H1 (cell line): ENCODE results near the gene FASTK. TPM values are rescaled to one million over a fixed set of nuclear protein-coding genes. Genes with fewer than 3 reads are reported as not detected.

Source experiments
- CTCF ChIA-PET: fragments of 300-600 bp; sonication (Branson Sonifier 250); formaldehyde crosslinking; loops from one replicate; lab custom pipeline; 2021; ENCODE audit not compliant: partially characterized antibody; lab: Charles Lee
- POLR2A ChIA-PET: fragments of 300-600 bp; sonication (Branson Sonifier 250); formaldehyde crosslinking; loops from one replicate; lab custom pipeline; 2021; ENCODE audit warnings: inconsistent platforms; ENCODE audit not compliant: partially characterized antibody; lab: Charles Lee
- DNase-seq, 2 experiments: peaks; one replicate each; pipeline versions ENCODE4 v3.0.0 to v3.0.0-alpha.2; 2010 to 2022; ENCODE audit warnings: low spot score in 2 of 2, low read depth in 1 of 2, mixed read lengths in 1 of 2
- FAIRE-seq: peaks from 2 replicates; lab custom pipeline; 2011; peaks lifted over from hg19 to GRCh38; lab: Jason Lieb, UNC
- H2AFZ ChIP-seq: 2 replicates; pipeline ENCODE4 v1.8.1; 2012; ENCODE audit warnings: low read length, inconsistent platforms
- H2AK5ac ChIP-seq: 2 replicates; pipeline ENCODE4 v1.6.1; 2013; ENCODE audit warnings: low read depth, low read length
- H2BK120ac ChIP-seq: replicated peaks from 2 replicates; pipeline ENCODE3; 2013; ENCODE audit warnings: low read depth, low read length, inconsistent platforms
- H2BK12ac ChIP-seq: 2 replicates; pipeline ENCODE4 v1.6.1; 2013; ENCODE audit warnings: low read depth, low read length
- H2BK15ac ChIP-seq: 2 replicates; pipeline ENCODE4 v1.6.1; 2013; ENCODE audit warnings: low read length
- H2BK20ac ChIP-seq: 2 replicates; pipeline ENCODE4 v1.6.1; 2013; ENCODE audit warnings: low read length
- H2BK5ac ChIP-seq: 2 replicates; pipeline ENCODE4 v1.6.1; 2013; ENCODE audit warnings: low read depth, low read length
- H3K14ac ChIP-seq: 2 replicates; pipeline ENCODE4 v1.6.1; 2013; ENCODE audit warnings: inconsistent platforms; ENCODE audit not compliant: insufficient read length
- H3K18ac ChIP-seq: 2 replicates; pipeline ENCODE4 v1.6.1; 2013; ENCODE audit warnings: low read length; ENCODE audit errors: extremely low read depth
- H3K23ac ChIP-seq: 2 replicates; pipeline ENCODE4 v1.6.1; 2013; ENCODE audit warnings: inconsistent platforms; ENCODE audit not compliant: insufficient read length
- H3K23me2 ChIP-seq: 2 replicates; pipeline ENCODE4 v1.6.1; 2013; ENCODE audit warnings: low read depth, low read length
- H3K27ac ChIP-seq: 2 replicates; pipeline ENCODE4 v1.6.1; 2011; ENCODE audit warnings: low read depth, low read length, inconsistent platforms
- H3K27me3 ChIP-seq, 4 experiments: replicated peaks in 1 of 4; 1 replicate in 1 of 4; 2 replicates in 3 of 4; pipeline versions ENCODE4 v1.6.1 to v1.8.1; 2011 to 2013; ENCODE audit warnings: low read length in 3 of 4, mild to moderate bottlenecking in 3 of 4, inconsistent platforms in 2 of 4, mixed read lengths in 2 of 4, moderate library complexity in 1 of 4; ENCODE audit not compliant: control insufficient read depth in 3 of 4, insufficient read depth in 3 of 4; ENCODE audit errors: extremely low read depth in 1 of 4
- H3K36me3 ChIP-seq, 4 experiments: 2 replicates each; pipeline versions ENCODE4 v1.6.1 to v1.8.1; 2011 to 2013; ENCODE audit warnings: mild to moderate bottlenecking in 4 of 4, low read length in 3 of 4, moderate library complexity in 2 of 4, control low read depth in 1 of 4, inconsistent platforms in 1 of 4; ENCODE audit not compliant: insufficient read depth in 4 of 4, control insufficient read depth in 2 of 4
- H3K4ac ChIP-seq: replicated peaks from 2 replicates; pipeline ENCODE3; 2013; ENCODE audit warnings: low read length, low read depth, mixed read lengths, inconsistent platforms; ENCODE audit not compliant: insufficient read length
- H3K4me1 ChIP-seq, 4 experiments: replicated peaks in 1 of 4; 1 replicate in 1 of 4; 2 replicates in 3 of 4; pipeline versions ENCODE4 v1.6.1 to v1.8.1; 2011 to 2013; ENCODE audit warnings: low read length in 3 of 4, inconsistent platforms in 2 of 4, mixed read lengths in 1 of 4; ENCODE audit not compliant: insufficient read depth in 4 of 4, control insufficient read depth in 3 of 4
- H3K4me2 ChIP-seq, 2 experiments: 2 replicates each; pipeline versions ENCODE4 v1.6.1 to v1.8.1; 2011 to 2013; ENCODE audit warnings: low read depth in 2 of 2, low read length in 2 of 2, control low read depth in 1 of 2, inconsistent platforms in 1 of 2, mild to moderate bottlenecking in 1 of 2; ENCODE audit not compliant: insufficient read depth in 1 of 2
- H3K4me3 ChIP-seq, 4 experiments: fragments of 200-600, 300-600 bp in 1 of 4; sonication (generic), shearing (Covaris generic), sonication (Bioruptor Twin) in 1 of 4; 2 replicates each; pipeline versions ENCODE4 v1.5.1 to v1.8.1; 2011 to 2016; ENCODE audit warnings: low read length in 4 of 4, low read depth in 3 of 4, control low read depth in 2 of 4, inconsistent platforms in 2 of 4, mild to moderate bottlenecking in 2 of 4, mixed read lengths in 1 of 4, moderate library complexity in 1 of 4; ENCODE audit not compliant: insufficient read depth in 2 of 4; ENCODE audit errors: extremely low read depth in 1 of 4
- H3K56ac ChIP-seq: replicated peaks from 2 replicates; pipeline ENCODE3; 2013; ENCODE audit warnings: low read depth, mild to moderate bottlenecking, mixed read lengths, low read length, inconsistent platforms; ENCODE audit not compliant: insufficient read length
- H3K79me1 ChIP-seq: 2 replicates; pipeline ENCODE4 v1.6.1; 2013; ENCODE audit warnings: low read depth, low read length, control low read depth
- H3K79me2 ChIP-seq, 2 experiments: 2 replicates each; pipeline versions ENCODE4 v1.6.1 to v1.8.1; 2012 to 2013; ENCODE audit warnings: low read length in 2 of 2, mild to moderate bottlenecking in 2 of 2, inconsistent platforms in 1 of 2; ENCODE audit not compliant: insufficient read depth in 2 of 2, control insufficient read depth in 1 of 2
- H3K9ac ChIP-seq, 4 experiments: replicated peaks in 1 of 4; 1 replicate in 1 of 4; 2 replicates in 3 of 4; pipeline versions ENCODE4 v1.6.1 to v1.8.1; 2011 to 2013; ENCODE audit warnings: low read depth in 3 of 4, low read length in 3 of 4, control low read depth in 2 of 4, mild to moderate bottlenecking in 2 of 4, moderate library complexity in 2 of 4, inconsistent platforms in 1 of 4; ENCODE audit errors: extremely low read depth in 1 of 4
- H3K9me3 ChIP-seq, 2 experiments: 2 replicates each; pipeline versions ENCODE4 v1.6.1 to v1.8.1; 2012 to 2013; ENCODE audit warnings: mild to moderate bottlenecking in 2 of 2, moderate library complexity in 2 of 2, control low read depth in 1 of 2, inconsistent platforms in 1 of 2, low read depth in 1 of 2, low read length in 1 of 2, mixed read lengths in 1 of 2; ENCODE audit not compliant: insufficient read depth in 2 of 2
- H4K20me1 ChIP-seq, 2 experiments: replicated peaks in 1 of 2; 2 replicates each; pipeline versions ENCODE3 to v1.8.1; 2011 to 2013; ENCODE audit warnings: inconsistent platforms in 2 of 2, low read length in 2 of 2, mild to moderate bottlenecking in 1 of 2; ENCODE audit not compliant: insufficient read depth in 2 of 2, control insufficient read depth in 1 of 2
- H4K5ac ChIP-seq: 2 replicates; pipeline ENCODE4 v1.6.1; 2013; ENCODE audit warnings: low read length, low read depth, mixed read lengths, inconsistent platforms; ENCODE audit not compliant: insufficient read length
- H4K8ac ChIP-seq: 2 replicates; pipeline ENCODE4 v1.8.0; 2013; ENCODE audit warnings: mild to moderate bottlenecking, moderate library complexity, low read length, inconsistent platforms; ENCODE audit not compliant: insufficient read depth; ENCODE audit errors: extremely low read depth
- H4K91ac ChIP-seq: replicated peaks from 2 replicates; pipeline ENCODE3; 2013; ENCODE audit warnings: low read length, mixed read lengths, inconsistent platforms; ENCODE audit not compliant: insufficient read length
- CHD1 ChIP-seq: IDR thresholded peaks from 2 replicates; pipeline ENCODE4 v1.6.1; 2012; ENCODE audit warnings: low read depth, low read length, improper control_type of control experiment
- EGR1 ChIP-seq: IDR thresholded peaks from 2 replicates; pipeline ENCODE4 v1.6.1; 2011; ENCODE audit warnings: low read depth, low read length, borderline replicate concordance
- RNF2 ChIP-seq: fragments of 200-900, 300-1000 bp; sonication (generic); IDR thresholded peaks from 2 replicates; pipeline ENCODE4 v1.7.1; 2016; ENCODE audit warnings: borderline replicate concordance, low read depth, mild to moderate bottlenecking, antibody characterized with exemption, low read length; ENCODE audit not compliant: poor library complexity, severe bottlenecking; ENCODE audit errors: missing control alignments
- TAF1 ChIP-seq: IDR thresholded peaks from 2 replicates; pipeline ENCODE4 v1.6.1; 2011; ENCODE audit warnings: mild to moderate bottlenecking, low read depth, low read length
- WGBS, 2 experiments: shearing (Covaris generic) in 1 of 2; methylation state at CpG; one replicate each; pipeline versions ENCODE4 v1.1.6 to v1.1.7; 2013 to 2015; ENCODE audit warnings: low lambda C conversion rate in 2 of 2, mixed read lengths in 2 of 2, inconsistent platforms in 1 of 2, low coverage in 1 of 2, missing lambda C conversion rate in 1 of 2; ENCODE audit not compliant: insufficient replicate concordance in 2 of 2, insufficient coverage in 1 of 2, insufficient read length in 1 of 2; ENCODE audit errors: extremely low coverage in 1 of 2, missing lambda C conversion rate in 1 of 2; 5-methylcytosine and 5-hydroxymethylcytosine counted together
- polyA plus RNA-seq, 7 experiments: library from polyadenylated mRNA; depleted of rRNA in 3 of 7; stranded (reverse) in 5 of 7; unstranded in 2 of 7; fragments of >200 nt in 5 of 7; fragments of 200-250 nt in 2 of 7; gene quantifications; 1 replicate in 5 of 7; 2 replicates in 1 of 7; 4 replicates in 1 of 7; pipeline versions ENCODE4 v1.2.1 to v1.2.3, GENCODE V29; 2011 to 2013; ENCODE audit warnings: missing spikeins in 2 of 7, mixed read lengths in 2 of 7
- total RNA-seq: library from RNA; stranded (reverse); fragmentation: NEBNext Ultra II Directional; extraction: Animal tissue kit (Norgen Biotek cat#: 25700); gene quantifications from 2 replicates; pipeline ENCODE4 v1.2.1, GENCODE V29; 2021

The FASTK gene
- total and polyA plus RNA-seq, 2 of the 8 experiments (the other 6 are each of a cell fraction or from before 2014, with no cell fraction given): 39.4 to 84.0 TPM

DNA sequence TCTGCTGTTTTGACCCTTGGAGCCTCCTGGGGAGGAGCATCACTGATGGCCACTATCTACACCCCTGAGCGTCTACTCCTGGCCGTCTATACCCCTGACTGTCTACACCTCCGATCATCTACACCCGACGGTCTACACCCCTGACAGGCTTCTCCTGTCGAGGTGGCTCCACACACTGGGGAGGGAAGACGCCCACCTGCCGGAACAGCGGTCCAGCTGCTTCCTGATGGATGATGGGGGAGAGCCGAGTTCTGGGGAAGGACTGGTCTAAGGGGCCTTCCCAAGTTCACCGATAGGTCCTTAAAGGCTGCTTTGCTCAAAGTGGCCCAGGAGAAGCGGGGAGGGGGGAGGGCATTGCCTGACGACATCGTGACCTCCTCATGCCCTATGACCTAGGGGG lies 47.5 kb upstream of the FASTK start:
- Histone ChIP-seq H3K79me1 (no peaks in the 10 kb centered on the region), H3K79me2 (no peaks in the 10 kb centered on the region), H3K18ac (no peak overlapping the region), H3K27ac (no peak overlapping the region), H3K23ac (no peak overlapping the region), H2BK12ac (no peak overlapping the region), H3K56ac (no peak overlapping the region), H3K9me3 (no peaks in the 10 kb centered on the region), H2AFZ (no peak overlapping the region), H2BK15ac (no peak overlapping the region), H4K5ac (no peak overlapping the region), H4K8ac (no peak overlapping the region), H3K27me3 (peaks cover 0 to 13% (median 4%) of the 10 kb centered on the region in 4 experiments; a peak in 5 of 7 replicates), H3K4ac (no peak overlapping the region), H2BK120ac (no peak overlapping the region), H3K36me3 (peaks cover 0 to 6% (median 0%) of the 10 kb centered on the region in 4 experiments; a peak in 2 of 8 replicates), H3K4me1 (peaks cover 0 to 21% (median 7%) of the 10 kb centered on the region in 4 experiments; a peak in 6 of 7 replicates), H4K91ac (no peak overlapping the region), H2AK5ac (no peak overlapping the region), H3K4me2 (no peak overlapping the region), H3K23me2 (peaks cover 5% of the 10 kb centered on the region; the same call in 1 of the 2 replicates), H3K14ac (no peak overlapping the region), H4K20me1 (peaks cover 8 to 26% of the 10 kb centered on the region in 2 experiments), H2BK5ac (no peak overlapping the region), H3K4me3 (no peak overlapping the region), H3K9ac (no peak overlapping the region), H2BK20ac (no peak overlapping the region)
- DNase-seq (no peak), FAIRE-seq (no peak)
- ChIA-PET CTCF (interaction anchor here (0.6 to 11.7 kb wide), 7 partner anchors 15 to 206 kb away, joined by 3 to 197 read pairs (median 5); no protein-coding TSS in a partner anchor), POLR2A (interaction anchor here (1.1 to 1.2 kb wide), 2 partner anchors 29 to 91 kb away, joined by 3 to 4 read pairs; no protein-coding TSS in a partner anchor)
- TF ChIP-seq RNF2 (no peak), TAF1 (no peak), CHD1 (no peak), EGR1 (no peak)
- 87% methylated on average over 13 of the region's 14 CpGs; no CpG with 5 or more reads in 1 of the 2 experiments for WGBS, 2 experiments
